Neuronal stem cell (in vitro differentiated cells): ENCODE data around the gene LASP1.

Experiments
- DNase-seq: peaks from one replicate; pipeline ENCODE4 v3.0.0-alpha.2; 2013; ENCODE audit warnings: low spot score
- H2AFZ ChIP-seq: one replicate; pipeline ENCODE4 v1.6.1; 2013; ENCODE audit warnings: mild to moderate bottlenecking, low read length, inconsistent platforms
- H2AK5ac ChIP-seq: 2 replicates; pipeline ENCODE4 v1.6.1; 2013; ENCODE audit warnings: low read depth, mild to moderate bottlenecking, inconsistent platforms, low read length, moderate library complexity, mixed read lengths
- H2BK120ac ChIP-seq: 2 replicates; pipeline ENCODE4 v1.6.1; 2013; ENCODE audit warnings: low read depth, mild to moderate bottlenecking, inconsistent platforms, low read length, moderate library complexity, mixed read lengths
- H2BK12ac ChIP-seq: one replicate; pipeline ENCODE4 v1.6.1; 2013; ENCODE audit warnings: low read length, inconsistent platforms
- H2BK15ac ChIP-seq: 2 replicates; pipeline ENCODE4 v1.6.1; 2013; ENCODE audit warnings: mild to moderate bottlenecking, low read length, inconsistent platforms, mixed read lengths
- H2BK5ac ChIP-seq: one replicate; pipeline ENCODE4 v1.6.1; 2013; ENCODE audit warnings: inconsistent platforms, mild to moderate bottlenecking, low read length, moderate library complexity
- H3K14ac ChIP-seq: one replicate; pipeline ENCODE4 v1.6.1; 2013; ENCODE audit warnings: low read length, inconsistent platforms
- H3K18ac ChIP-seq: 2 replicates; pipeline ENCODE4 v1.6.1; 2013; ENCODE audit warnings: low read length, inconsistent platforms
- H3K23ac ChIP-seq: 2 replicates; pipeline ENCODE4 v1.6.1; 2013; ENCODE audit warnings: low read depth, mild to moderate bottlenecking, mixed read lengths, low read length, inconsistent platforms; ENCODE audit not compliant: poor library complexity
- H3K27ac ChIP-seq: replicated peaks from 3 replicates; pipeline ENCODE4 v1.5.1; 2013; ENCODE audit warnings: low read length, inconsistent platforms
- H3K27me3 ChIP-seq, 3 experiments: 2 replicates each; pipeline ENCODE4 v1.6.1; 2013; ENCODE audit warnings: low read length in 3 of 3, mild to moderate bottlenecking in 2 of 3, inconsistent platforms in 1 of 3, low read depth in 1 of 3, mixed read lengths in 1 of 3, moderate library complexity in 1 of 3; ENCODE audit not compliant: control insufficient read depth in 3 of 3, insufficient read depth in 3 of 3
- H3K36me3 ChIP-seq, 2 donors: replicated peaks in 1 of 2; 2 replicates each; pipeline ENCODE4 v1.6.1; 2013; ENCODE audit warnings: low read length in 2 of 2; ENCODE audit not compliant: control insufficient read depth in 2 of 2, insufficient read depth in 2 of 2
- H3K4ac ChIP-seq: 2 replicates; pipeline ENCODE4 v1.6.1; 2013; ENCODE audit warnings: inconsistent platforms, mild to moderate bottlenecking, low read length, moderate library complexity
- H3K4me1 ChIP-seq, 2 donors: 1 replicate in 1 of 2; 2 replicates in 1 of 2; pipeline ENCODE4 v1.6.1; 2013; ENCODE audit warnings: low read length in 2 of 2, low read depth in 1 of 2; ENCODE audit not compliant: control insufficient read depth in 2 of 2, insufficient read depth in 1 of 2
- H3K4me2 ChIP-seq: one replicate; pipeline ENCODE4 v1.6.1; 2013; ENCODE audit warnings: mild to moderate bottlenecking, low read length, inconsistent platforms; ENCODE audit not compliant: insufficient read depth, poor library complexity, severe bottlenecking
- H3K4me3 ChIP-seq, 2 donors: 2 replicates each; pipeline ENCODE4 v1.5.1; 2013; ENCODE audit warnings: low read length in 2 of 2, mild to moderate bottlenecking in 2 of 2, inconsistent platforms in 1 of 2, moderate library complexity in 1 of 2
- H3K79me1 ChIP-seq: one replicate; pipeline ENCODE4 v1.6.1; 2013; ENCODE audit warnings: low read depth, mild to moderate bottlenecking, inconsistent platforms, low read length, moderate library complexity
- H3K9ac ChIP-seq: one replicate; pipeline ENCODE4 v1.6.1; 2013; ENCODE audit warnings: mild to moderate bottlenecking, low read depth, low read length, inconsistent platforms; ENCODE audit not compliant: poor library complexity
- H3K9me3 ChIP-seq, 2 donors: replicated peaks in 1 of 2; 2 replicates each; pipeline versions ENCODE3 to v1.6.1; 2013; ENCODE audit warnings: low read length in 2 of 2, mild to moderate bottlenecking in 2 of 2, inconsistent platforms in 1 of 2, low read depth in 1 of 2, mixed read lengths in 1 of 2, moderate library complexity in 1 of 2; ENCODE audit not compliant: control insufficient read depth in 2 of 2, insufficient read depth in 1 of 2
- H4K8ac ChIP-seq: one replicate; pipeline ENCODE4 v1.6.1; 2013; ENCODE audit warnings: low read depth, mild to moderate bottlenecking, inconsistent platforms, low read length, moderate library complexity
- H4K91ac ChIP-seq: one replicate; pipeline ENCODE4 v1.6.1; 2013; ENCODE audit warnings: low read length, low read depth, mild to moderate bottlenecking, inconsistent platforms; ENCODE audit not compliant: poor library complexity
- WGBS, 2 donors: extraction: QIAGEN DNeasy Blood & Tissue Kit; methylation state at CpG; one replicate each; pipeline ENCODE4 v1.1.7; 2013; ENCODE audit warnings: missing lambda C conversion rate in 2 of 2, mixed read lengths in 1 of 2; ENCODE audit not compliant: insufficient read length in 2 of 2, insufficient replicate concordance in 1 of 2; ENCODE audit errors: extremely low coverage in 2 of 2; 5-methylcytosine and 5-hydroxymethylcytosine counted together

The LASP1 gene

GRCh38 chr17:38871247-38872015 lies 1.6 kb downstream of the LASP1 start:
- H3K18ac ChIP-seq: no peak overlapping the region
- H3K27ac ChIP-seq: no peak overlapping the region
- no peak overlapping the region for H3K4ac ChIP-seq
- no peak for DNase-seq
- peaks cover 18 to 19% of the 10 kb centered on the region in 2 donors for H3K4me1 ChIP-seq
- H2BK12ac ChIP-seq: no peak overlapping the region
- no peak overlapping the region for H2BK120ac ChIP-seq
- peaks cover 0 to 8% of the 10 kb centered on the region in 2 donors for H3K36me3 ChIP-seq
- peak overlapping the region; percentile 94 for H2AFZ ChIP-seq
- H3K14ac ChIP-seq: no peak overlapping the region
- H3K4me3 ChIP-seq: peak overlapping the region; percentile 92 to 98
- no peak overlapping the region for H4K8ac ChIP-seq
- H3K9me3 ChIP-seq: no peaks in the 10 kb centered on the region
- H2BK15ac ChIP-seq: no peak overlapping the region
- H2AK5ac ChIP-seq: peak overlapping the region; percentile 73
- no peaks in the 10 kb centered on the region for H3K27me3 ChIP-seq
- no peak overlapping the region for H2BK5ac ChIP-seq
- no peak overlapping the region for H4K91ac ChIP-seq
- H3K79me1 ChIP-seq: peaks cover 13% of the 10 kb centered on the region
- no peak overlapping the region for H3K23ac ChIP-seq
- no CpG with 5 or more reads among the region's 11 CpGs for WGBS, 2 donors
- peak overlapping the region; percentile 89 for H3K4me2 ChIP-seq
- H3K9ac ChIP-seq: no peak overlapping the region

- Histone ChIP-seq H3K4me1 (peaks cover 20 to 22% of the 10 kb centered on the region in 2 donors), H3K18ac (no peak overlapping the region), H2AK5ac (peak overlapping the region; percentile 22), H3K9ac (no peak overlapping the region), H3K27me3 (no peaks in the 10 kb centered on the region), H3K4me3 (peak overlapping the region in 1 of 2 donors; percentile 98), H2BK5ac (no peak overlapping the region), H2BK120ac (no peak overlapping the region), H4K91ac (no peak overlapping the region), H4K8ac (no peak overlapping the region), H3K4ac (no peak overlapping the region), H2AFZ (no peak overlapping the region), H2BK15ac (no peak overlapping the region), H3K14ac (no peak overlapping the region), H3K23ac (no peak overlapping the region), H3K79me1 (peaks cover 13% of the 10 kb centered on the region), H3K9me3 (no peaks in the 10 kb centered on the region), H3K36me3 (peaks cover 0 to 11% of the 10 kb centered on the region in 2 donors), H3K27ac (no peak overlapping the region), H2BK12ac (no peak overlapping the region), H3K4me2 (no peak overlapping the region)
- WGBS, 2 donors: no CpG with 5 or more reads among the region's 5 CpGs
- DNase-seq: no peak
Measured at GRCh38 chr17:38872027-38872511, 2.2 kb downstream of the LASP1 start.

- Histone ChIP-seq H3K4ac (no peak overlapping the region), H3K9me3 (no peaks in the 10 kb centered on the region), H3K79me1 (peaks cover 13% of the 10 kb centered on the region), H3K23ac (no peak overlapping the region), H3K9ac (no peak overlapping the region), H2BK120ac (no peak overlapping the region), H4K91ac (no peak overlapping the region), H2BK15ac (no peak overlapping the region), H3K4me2 (no peak overlapping the region), H2BK5ac (no peak overlapping the region), H3K18ac (no peak overlapping the region), H3K14ac (no peak overlapping the region), H3K27me3 (no peaks in the 10 kb centered on the region), H2AFZ (no peak overlapping the region), H4K8ac (no peak overlapping the region), H3K4me3 (no peak overlapping the region), H3K36me3 (peaks cover 0 to 15% of the 10 kb centered on the region in 2 donors), H3K27ac (no peak overlapping the region), H3K4me1 (peaks cover 27 to 30% of the 10 kb centered on the region in 2 donors), H2BK12ac (no peak overlapping the region), H2AK5ac (peak overlapping the region; percentile 22)
- no CpG with 5 or more reads among the region's 9 CpGs for WGBS, 2 donors
- DNase-seq: no peak
Measured at GRCh38 chr17:38872671-38873385, 3.0 kb downstream of the LASP1 start.
